ENCODE results near the gene CPOX.
"Not testable (repeated sequence)": the region's sequence is repeated elsewhere in the genome, so short reads cannot be mapped to it uniquely, and the experiment has no call there.

Gene CPOX

DNA sequence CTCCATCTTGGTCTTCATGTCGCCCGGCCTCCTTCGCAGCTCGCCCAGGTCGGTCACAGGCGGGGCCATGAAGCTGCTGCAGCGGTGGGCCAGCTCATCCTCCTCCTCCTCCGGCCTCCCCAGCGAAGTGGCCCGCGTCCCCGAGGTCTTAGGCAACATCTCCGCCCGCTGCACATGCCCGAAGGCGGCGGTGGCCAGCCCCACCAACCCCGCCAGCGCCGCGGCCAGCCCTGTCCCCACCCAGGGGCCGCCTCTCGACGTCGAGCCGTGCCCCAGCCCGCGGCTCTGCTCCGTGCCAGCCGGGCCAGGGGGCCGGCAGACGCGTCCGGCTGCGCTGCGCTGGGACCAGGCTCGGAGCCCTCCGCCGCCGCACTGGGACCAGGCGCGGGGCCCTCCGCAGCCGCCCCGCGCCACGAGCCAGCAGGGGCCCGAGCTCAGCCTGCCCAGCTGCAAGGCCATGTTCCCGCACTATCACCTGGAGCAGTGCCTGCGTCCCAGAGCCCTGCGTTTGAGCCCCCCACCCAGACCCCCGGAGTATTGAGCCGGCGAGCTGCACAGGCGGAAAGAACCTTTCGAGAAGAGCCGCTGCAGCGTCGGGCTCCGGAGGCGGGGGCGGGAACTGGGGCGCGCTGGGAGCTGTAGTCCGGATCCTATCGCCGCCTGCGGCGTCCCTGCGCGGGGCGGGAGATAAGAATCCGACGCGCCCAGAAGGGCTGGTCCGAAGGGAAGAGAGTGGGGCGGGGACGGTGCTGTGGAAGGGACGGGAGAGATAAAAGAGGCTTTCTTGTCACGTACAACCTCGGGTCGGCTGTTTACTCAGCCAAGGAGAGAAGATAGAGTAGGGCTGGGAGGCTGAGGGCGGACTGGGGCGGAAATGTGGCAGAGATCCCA, at the start of gene CPOX:
TSS of gene CPOX (minus strand) at position 566 of the 891 bp plus-strand sequence. CDS start at position 459, 107 bp downstream.
- peak within 1 kb of the TSS; percentile 81 for H3K4me3 ChIP-seq (ENCODE audit: low read depth, low read length)

DNA sequence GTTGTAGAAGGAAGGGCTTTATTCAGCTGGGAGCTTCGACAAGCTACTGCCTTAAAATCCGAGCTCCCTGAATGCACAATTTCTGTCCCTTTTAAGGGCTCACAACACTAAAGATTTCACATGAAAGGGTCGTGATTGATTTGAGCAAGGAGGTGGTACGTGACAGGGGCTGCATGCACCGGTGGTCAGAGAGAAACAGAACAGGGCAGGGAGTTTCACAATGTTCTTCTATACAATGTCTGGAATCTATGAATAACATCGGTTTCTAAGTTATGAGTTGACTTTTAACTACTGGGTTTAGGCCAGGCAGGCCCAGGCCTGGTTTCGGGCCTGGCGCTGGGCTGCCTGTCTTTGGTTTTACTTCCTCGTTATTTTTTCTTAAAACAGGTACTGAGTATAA, 49.4 kb upstream of the CPOX start:
- not testable (repeated sequence) for H3K4me3 ChIP-seq (ENCODE audit: low read depth, low read length); DNase-seq (ENCODE audit: low read depth)

More for the DNA sequence above, at the start of gene CPOX:
- DNase-seq (ENCODE audit: low read depth), result peak; percentile 62

DNA sequence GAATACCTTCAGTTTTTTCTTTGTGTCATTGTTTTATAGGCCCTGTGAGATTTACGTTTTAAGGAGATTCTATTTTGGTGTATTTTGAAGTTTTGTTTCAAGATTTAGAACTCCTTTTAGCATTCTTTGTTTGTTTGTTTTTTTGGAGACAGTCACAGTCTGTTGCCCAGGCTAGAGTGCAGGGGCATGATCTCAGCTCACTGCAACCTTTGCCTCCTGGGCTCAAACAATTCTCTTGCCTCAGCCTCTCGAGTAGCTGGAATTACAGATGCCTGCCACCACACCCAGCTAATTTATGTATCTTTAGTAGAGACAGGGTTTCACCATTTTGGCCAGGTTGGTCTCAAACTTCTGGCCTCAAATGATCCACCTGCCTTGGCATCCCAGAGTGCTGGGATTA, 48.3 kb upstream of the CPOX start:
- not testable (repeated sequence) for DNase-seq (ENCODE audit: low read depth); H3K4me3 ChIP-seq (ENCODE audit: low read depth, low read length)

DNA sequence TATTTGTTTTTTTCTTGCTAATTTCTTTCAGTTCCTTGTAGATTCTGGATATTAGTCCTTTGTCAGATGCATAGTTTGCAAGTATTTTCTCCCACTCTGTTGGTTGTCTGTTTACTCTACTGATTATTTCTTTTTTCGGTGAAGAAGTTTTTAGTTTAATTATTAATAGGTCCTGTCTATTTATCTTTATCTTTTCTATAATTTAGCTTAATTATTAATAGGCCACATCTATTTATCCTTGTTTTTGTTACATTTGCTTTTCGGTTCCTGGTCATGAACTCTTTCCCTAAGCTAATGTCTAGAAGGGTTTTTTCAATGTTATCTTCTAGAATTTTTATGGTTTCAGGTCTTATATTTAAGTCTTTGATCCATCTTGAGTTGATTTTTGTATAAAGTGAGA, 45.1 kb upstream of the CPOX start:
- not testable (repeated sequence) for H3K4me3 ChIP-seq (ENCODE audit: low read depth, low read length); DNase-seq (ENCODE audit: low read depth)

DNA sequence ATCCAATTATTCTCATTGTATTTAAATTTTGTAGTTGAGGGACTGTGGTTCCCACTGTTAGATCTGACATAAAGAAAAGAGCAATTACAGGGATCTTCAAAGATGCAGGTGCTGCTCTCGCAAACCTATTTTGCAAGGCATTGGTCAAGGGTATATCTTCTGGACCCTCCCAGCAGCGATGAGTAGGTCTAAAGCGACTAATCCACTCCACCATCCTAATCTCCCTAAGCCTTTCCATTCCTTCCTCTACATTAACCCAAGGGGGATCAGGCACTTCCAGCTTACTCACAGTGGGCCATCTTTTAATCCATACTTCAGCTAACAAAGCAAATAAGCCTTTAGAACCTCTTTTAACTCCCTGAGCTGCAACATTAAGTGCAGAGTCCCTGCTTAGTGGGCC, 37.0 kb upstream of the CPOX start:
- no peak overlapping the region for H3K4me3 ChIP-seq (ENCODE audit: low read depth, low read length)
- DNase-seq (ENCODE audit: low read depth), result no peak

DNA sequence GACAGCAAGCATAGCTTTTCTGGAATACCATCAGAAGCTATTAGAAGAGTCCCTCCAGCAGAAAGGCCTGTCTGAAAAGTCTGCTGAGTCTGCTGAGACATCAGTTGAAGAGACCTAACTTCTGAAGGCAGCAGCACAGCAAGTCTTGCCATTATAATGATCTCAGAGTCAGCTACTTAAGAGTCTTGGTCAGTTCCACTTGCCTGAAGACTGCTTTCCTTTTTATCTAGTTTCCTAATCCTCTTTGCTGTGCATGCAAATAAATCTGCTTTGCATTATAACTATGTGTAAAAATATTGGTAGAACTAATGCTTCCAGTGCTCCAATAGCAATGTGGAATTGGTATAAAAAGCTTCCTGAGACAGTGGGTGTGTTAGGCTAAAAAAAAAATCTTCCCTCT, 34.9 kb upstream of the CPOX start:
- no peak for DNase-seq (ENCODE audit: low read depth)
- no peak overlapping the region for H3K4me3 ChIP-seq (ENCODE audit: low read depth, low read length)

DNA sequence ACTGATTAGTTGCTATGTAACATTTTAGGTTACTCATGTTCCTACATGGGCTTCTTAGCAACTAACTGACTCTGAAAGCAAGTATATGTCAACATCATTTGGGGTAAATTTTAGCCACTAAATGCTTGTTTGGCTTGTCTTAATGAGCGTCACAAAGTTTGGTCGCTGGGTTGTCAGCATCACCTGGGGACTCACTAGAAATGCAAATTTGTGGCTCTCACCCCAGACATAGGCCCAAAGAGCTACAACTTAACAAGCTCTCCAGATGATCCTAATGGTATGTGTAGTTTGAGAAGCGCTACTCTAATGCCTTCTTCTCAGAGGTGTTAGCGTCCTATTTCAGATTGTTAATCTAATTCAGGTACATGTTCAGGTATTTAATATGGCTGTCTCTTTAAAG, 32.7 kb upstream of the CPOX start:
- no peak for DNase-seq (ENCODE audit: low read depth)
- no peak overlapping the region for H3K4me3 ChIP-seq (ENCODE audit: low read depth, low read length)

DNA sequence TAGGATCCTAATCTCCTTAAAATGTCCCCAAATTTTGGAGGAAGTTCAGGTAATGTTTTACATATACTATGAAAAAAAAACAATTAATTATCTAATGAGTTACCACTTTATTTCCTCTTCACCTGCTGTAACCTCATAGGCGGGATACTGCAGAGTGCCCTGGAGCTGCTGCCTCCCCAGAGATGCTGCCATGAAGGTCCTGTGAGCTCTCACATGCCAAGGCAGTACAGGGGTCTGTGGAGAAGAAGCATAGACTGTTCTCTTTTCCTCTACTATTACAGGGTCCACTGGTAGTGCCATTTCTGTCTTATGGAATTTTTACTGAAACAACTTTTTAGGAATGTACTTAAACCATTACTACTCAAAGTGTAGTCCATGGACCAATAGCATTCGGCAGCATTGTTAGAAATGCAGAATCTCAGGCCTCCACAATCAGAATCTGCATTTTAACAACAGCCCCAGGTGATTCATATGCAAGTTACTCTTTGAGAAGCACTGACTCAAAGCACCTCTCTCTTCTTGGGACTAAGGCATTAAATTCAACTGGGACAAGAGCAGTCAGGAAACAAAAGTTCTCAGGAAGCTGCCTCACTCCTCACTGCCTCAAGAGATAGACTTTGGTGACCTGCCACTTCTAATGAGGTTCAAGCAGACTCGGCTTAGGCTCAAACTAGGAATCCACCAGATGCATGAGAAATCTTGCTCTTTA, 30.3 kb upstream of the CPOX start:
- no peak for DNase-seq (ENCODE audit: low read depth)

DNA sequence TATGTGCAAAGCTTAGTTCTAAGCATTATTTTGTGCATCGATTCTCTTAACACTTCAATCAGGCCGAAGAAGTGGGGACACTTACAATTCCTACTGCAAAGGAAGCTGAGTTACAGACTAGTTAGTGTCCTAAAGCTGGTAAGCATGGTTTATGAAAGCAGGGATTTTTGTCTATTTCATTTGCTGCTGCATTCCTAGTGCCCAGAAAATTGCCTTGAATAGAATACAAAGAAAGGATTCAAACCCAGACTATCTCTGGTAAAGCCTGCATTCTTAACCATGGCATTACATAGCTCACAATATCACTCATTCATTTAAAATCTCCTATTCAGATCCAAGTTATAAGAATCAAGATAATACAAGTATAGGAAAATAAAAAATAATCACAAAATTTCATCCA, 24.4 kb upstream of the CPOX start:
- DNase-seq (ENCODE audit: low read depth), result no peak
- no peak overlapping the region for H3K4me3 ChIP-seq (ENCODE audit: low read depth, low read length)

More for the DNA sequence above, 30.3 kb upstream of the CPOX start:
- no peak overlapping the region for H3K4me3 ChIP-seq (ENCODE audit: low read depth, low read length)

DNA sequence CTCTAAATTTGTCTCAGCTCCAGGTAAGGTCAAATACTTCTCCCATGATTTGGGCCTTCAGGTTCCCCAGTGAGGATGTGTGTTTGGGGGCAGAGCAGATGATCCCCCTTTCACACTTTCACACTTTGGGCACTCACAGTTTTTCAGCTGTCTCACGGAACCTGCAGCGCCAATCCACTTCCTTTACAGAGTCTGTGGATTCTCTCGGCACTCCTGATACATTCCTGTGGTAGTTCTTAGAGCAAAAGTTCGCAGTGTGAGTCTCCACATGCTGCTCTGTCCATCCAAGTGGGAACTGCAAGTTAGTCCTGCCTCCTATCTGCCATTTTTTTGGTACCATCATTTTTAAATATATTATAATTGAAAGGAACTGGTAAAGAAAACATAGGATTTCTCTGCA, 20.2 kb upstream of the CPOX start:
- no peak overlapping the region for H3K4me3 ChIP-seq (ENCODE audit: low read depth, low read length)
- no peak for DNase-seq (ENCODE audit: low read depth)

DNA sequence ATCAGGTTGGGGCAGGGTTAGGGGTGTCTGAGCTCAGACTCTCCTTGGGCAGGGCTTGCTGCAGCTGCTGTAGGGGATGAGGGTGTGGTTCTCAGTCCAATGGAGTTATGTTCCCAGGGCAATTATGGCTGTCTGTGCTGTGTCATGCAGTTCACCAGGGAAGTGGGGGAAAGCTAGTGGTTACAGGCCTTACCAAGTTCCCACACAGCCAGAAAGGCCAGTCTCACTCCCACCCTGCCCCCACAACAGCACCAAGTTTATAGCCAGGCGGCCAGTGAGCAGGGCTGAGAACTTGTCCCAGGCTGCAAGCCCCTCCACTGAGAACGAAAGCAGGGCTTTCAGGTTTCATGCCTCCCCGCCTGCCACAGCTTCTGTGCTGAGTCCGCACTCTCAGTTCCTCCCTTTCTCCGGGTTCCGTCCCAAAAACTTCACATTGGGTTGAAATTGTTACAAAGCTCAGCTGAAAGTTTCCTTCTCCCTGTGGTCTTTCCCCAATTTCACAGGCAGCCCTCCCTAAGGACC, 19.6 kb upstream of the CPOX start:
- no peak for DNase-seq (ENCODE audit: low read depth)
- H3K4me3 ChIP-seq (ENCODE audit: low read depth, low read length), result no peak overlapping the region

DNA sequence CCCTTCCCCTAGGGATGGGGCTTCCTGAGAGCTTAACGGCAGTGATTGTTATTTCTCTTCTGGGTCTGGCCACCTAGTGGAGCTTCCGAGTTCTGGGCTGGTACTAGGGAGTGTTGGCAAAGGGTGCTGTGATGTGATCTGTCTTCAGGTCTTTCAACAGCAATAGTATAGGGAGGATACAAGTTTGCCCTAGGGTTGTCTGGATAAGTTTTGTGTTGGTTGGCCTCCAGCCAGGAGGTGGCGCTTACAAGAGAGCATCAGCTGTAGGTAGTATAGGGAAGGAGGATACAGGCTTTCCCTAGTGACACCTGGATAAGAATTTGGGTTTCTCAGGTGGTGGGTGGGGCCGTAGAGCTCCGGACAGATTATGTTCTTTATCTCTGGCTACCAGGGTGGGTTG, 19.2 kb upstream of the CPOX start:
- H3K4me3 ChIP-seq (ENCODE audit: low read depth, low read length), result no peak overlapping the region
- DNase-seq (ENCODE audit: low read depth), result no peak

DNA sequence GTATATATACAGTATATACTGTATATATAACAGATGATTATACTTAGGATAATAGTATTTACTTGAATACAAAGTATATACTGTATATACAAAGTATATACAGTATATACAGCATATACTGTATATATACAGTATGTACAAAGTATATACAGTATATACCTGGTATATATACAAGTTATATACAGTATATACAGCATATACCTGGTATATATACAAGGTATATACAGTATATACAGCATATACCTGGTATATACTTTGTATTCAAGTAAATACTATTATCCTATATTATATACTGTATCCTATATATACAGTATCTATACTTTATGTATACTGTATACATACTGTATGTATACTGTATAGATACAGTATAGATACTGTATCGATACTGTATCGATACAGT, 14.6 kb upstream of the CPOX start:
- no peak for DNase-seq (ENCODE audit: low read depth)
- H3K4me3 ChIP-seq (ENCODE audit: low read depth, low read length), result no peak overlapping the region

DNA sequence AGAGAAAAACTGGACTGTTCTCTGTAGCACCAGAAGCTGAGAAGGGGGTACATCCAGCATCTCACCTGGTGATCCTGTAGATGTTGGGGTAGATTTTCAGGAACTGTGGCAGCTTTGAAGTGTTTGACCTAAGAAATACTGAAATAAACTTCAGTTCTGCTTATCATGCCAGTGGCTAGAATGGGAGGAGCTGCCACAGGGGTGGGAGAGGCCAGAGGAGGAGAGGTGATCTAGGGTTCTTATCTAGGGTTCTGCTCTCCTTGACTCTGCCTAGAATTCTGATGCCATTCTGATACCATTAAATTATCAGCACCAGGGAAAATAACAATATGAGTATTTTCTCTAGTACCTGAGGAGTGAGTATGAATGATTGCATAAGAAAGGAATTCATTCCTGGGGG, 10.2 kb upstream of the CPOX start:
- no peak for DNase-seq (ENCODE audit: low read depth)
- H3K4me3 ChIP-seq (ENCODE audit: low read depth, low read length), result no peak overlapping the region

DNA sequence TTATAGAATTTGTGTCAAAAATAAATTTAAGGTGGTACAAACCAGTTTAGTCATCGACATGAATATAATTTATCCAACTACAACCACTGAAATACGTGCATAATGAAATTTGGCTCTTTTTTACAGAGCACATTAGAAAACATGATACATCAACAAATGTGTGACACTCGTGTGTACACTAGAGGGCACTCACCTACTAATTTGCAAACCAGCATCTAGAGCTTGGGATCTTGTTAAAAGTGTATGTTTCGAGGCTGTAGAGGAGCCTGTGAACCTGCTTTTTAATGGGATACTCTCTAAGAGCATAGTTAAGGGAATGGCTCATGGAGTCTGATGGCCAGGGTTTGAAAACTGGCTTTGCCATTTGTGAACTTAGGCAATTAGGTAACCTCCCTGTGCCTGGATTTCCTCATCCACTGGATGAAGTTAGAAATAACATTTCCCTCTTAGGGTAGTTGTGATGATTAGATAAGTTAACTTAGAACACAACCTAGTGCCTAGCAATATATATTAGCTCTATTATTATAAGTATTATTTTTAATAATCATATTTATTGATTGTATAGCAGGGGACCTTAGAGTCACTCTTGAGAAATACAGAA, 8.8 kb upstream of the CPOX start:
- H3K4me3 ChIP-seq (ENCODE audit: low read depth, low read length), result no peak overlapping the region
- DNase-seq (ENCODE audit: low read depth), result peak; percentile 32

DNA sequence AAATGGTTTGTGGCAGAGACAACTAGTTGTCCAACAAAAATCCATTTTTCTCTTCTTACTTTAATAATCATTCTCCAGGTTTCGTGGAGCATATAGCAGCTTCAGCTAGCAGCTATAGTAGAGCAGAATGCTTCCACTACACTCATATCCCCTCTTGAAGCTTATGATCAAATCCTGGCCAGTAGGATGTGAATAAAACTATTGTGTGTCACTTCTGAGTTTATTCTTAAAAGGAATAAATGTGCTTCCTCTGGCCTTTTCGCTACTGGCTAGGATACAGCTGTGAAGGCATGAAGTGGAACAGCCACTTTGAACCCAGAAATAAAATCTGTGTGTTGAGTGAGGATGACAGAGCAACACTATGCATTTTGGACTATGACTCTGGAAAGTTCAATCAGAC, 7.8 kb upstream of the CPOX start:
- H3K4me3 ChIP-seq (ENCODE audit: low read depth, low read length), result no peak overlapping the region
- DNase-seq (ENCODE audit: low read depth), result no peak

DNA sequence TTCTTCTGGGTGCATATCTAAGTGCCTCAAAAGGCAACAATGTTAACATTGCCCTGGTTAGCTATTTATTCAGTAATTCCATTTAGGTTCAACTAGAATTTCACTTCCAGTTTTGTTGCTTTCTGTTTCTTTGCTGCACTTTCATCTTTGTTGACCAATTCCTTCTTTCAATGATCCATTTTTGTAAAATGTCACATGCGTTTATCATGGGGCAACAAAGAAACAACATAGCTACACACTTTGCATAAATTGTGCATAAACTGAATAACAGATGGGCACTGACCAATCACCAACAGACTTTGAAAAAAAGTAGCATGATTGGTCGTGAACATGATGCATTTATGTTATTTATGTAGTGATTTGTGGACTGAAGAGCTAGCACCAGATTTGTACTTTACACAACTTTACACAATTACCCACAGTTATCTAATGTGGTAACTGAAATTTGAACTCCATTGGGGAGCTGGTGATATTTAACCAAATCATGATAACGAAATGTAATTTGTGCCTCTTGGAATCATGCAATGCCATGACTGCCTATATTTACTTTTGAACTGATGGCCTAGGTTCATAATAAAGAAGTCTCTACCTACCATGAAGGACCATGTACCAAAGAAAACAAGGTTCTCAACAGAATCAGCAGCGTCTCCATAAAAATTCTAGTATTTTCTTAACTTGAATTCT, 7.1 kb upstream of the CPOX start:
- H3K4me3 ChIP-seq (ENCODE audit: low read depth, low read length), result no peak overlapping the region
- DNase-seq (ENCODE audit: low read depth), result no peak

DNA sequence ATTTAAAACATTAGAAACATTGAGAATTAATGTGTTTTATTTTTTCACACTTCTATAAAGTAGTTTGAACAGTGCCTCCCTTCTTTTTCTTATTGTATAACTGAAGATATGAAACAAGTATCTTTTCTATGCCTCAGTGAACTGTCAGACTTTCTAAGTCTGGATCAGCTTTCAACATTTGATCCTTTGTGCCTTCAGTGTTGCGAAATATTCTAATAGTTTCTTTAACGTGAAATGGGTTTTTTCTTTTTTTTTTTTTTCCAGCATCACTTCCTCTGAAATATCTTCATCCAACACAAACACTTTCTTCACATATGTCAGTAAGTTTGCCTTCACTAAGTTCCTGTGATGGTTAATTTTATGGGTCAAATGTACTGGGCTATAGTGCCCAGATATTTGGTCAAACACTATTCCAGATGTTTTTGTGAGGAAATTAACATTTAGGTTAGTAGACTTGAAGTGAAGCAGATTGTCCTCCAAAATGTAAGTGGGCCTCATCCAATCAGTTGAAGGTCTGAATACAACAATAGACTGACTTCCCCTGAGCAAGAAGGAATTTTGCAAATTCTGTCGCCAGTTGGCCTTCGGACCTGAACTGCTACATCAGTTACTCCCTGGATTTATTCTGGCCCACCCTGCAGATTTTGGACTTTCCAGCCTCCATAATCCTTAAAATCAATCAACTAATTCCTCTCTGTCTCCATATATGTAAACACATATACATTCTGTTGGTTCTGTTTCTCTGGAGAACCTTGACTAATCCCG, 6.4 kb upstream of the CPOX start:
- DNase-seq (ENCODE audit: low read depth), result no peak
- H3K4me3 ChIP-seq (ENCODE audit: low read depth, low read length), result no peak overlapping the region

DNA sequence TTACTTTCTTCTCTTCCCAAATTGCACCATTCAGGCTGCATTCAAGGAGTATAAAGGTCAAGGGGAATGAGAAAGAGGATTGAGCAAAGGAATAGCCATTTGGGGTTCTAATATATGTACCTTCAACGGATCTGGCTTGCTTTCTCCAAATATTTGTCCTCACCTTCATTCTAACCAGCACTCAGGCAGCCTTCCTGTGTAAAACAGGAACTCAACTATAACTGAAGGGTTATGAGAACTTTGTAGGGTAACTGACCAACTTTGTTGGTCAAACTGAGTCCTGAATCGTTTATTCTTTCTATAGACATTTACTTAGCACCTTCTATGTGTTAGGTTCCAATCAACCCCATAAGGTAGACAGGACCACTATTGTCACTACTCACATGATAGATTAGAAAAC, 5.1 kb upstream of the CPOX start:
- no peak for DNase-seq (ENCODE audit: low read depth)
- no peak overlapping the region for H3K4me3 ChIP-seq (ENCODE audit: low read depth, low read length)
